HFFc6 (cell line): ENCODE measurements around the gene ATF5. TPM values are rescaled to one million over a fixed set of nuclear protein-coding genes. Genes with fewer than 3 reads are reported as not detected.

ENCODE experiments used
- DNase-seq: peaks from one replicate; pipeline ENCODE4 v3.0.0-alpha.2; 2018
- H3K27ac Mint-ChIP-seq: 2 replicates; pipeline ENCODE4 v1.8.0; 2020; ENCODE audit warnings: mild to moderate bottlenecking, mixed read lengths
- H3K27me3 Mint-ChIP-seq: 2 replicates; pipeline ENCODE4 v1.8.0; 2021; ENCODE audit warnings: mild to moderate bottlenecking, moderate library complexity, mixed read lengths; ENCODE audit not compliant: insufficient read depth
- H3K36me3 Mint-ChIP-seq: 2 replicates; pipeline ENCODE4 v1.8.0; 2021; ENCODE audit warnings: low read depth, mixed read lengths
- H3K4me1 Mint-ChIP-seq: 2 replicates; pipeline ENCODE4 v1.8.0; 2020; ENCODE audit warnings: low read depth, mixed read lengths
- H3K4me3 Mint-ChIP-seq: 2 replicates; pipeline ENCODE4 v1.8.0; 2020; ENCODE audit warnings: mild to moderate bottlenecking, moderate library complexity, mixed read lengths
- H3K9me3 Mint-ChIP-seq: 2 replicates; pipeline ENCODE4 v1.8.0; 2020; ENCODE audit warnings: mild to moderate bottlenecking, mixed read lengths
- CTCF ChIP-seq: fragments of 200-600 bp; sonication (generic); IDR thresholded peaks from 2 replicates; pipeline ENCODE4 v1.5.0; 2021; ENCODE audit warnings: antibody characterized with exemption, mild to moderate bottlenecking
- total RNA-seq, 6 experiments: library from RNA; stranded (reverse); fragmentation: NEBNext Ultra II Directional; extraction: Animal tissue kit (Norgen Biotek cat#: 25700); gene quantifications; 2 replicates in 1 of 6; 3 replicates in 5 of 6; pipeline ENCODE4 v1.2.3, GENCODE V29; 2021

The ATF5 gene
- total RNA-seq, 6 experiments from 2014 or later = 38.2 to 44.4 (median 41.2) TPM

- no peak for TF ChIP-seq CTCF
- no peaks in the 10 kb centered on the region for H3K4me1 Mint-ChIP-seq
- peaks cover 44% of the 10 kb centered on the region for H3K36me3 Mint-ChIP-seq
- peaks cover 4% of the 10 kb centered on the region for H3K27me3 Mint-ChIP-seq
- H3K27ac Mint-ChIP-seq = no peak overlapping the region
- DNase-seq = no peak
- no peaks in the 10 kb centered on the region for H3K9me3 Mint-ChIP-seq
- H3K4me3 Mint-ChIP-seq = no peak overlapping the region
These were observed 20.3 kb upstream of the ATF5 start for GRCh38 chr19:49908480-49909420.

GRCh38 chr19:49910179-49910578 is 18.8 kb upstream of the ATF5 start:
- no peak for DNase-seq
- H3K27me3 Mint-ChIP-seq = peaks cover 4% of the 10 kb centered on the region
- no peak overlapping the region for H3K4me3 Mint-ChIP-seq
- H3K9me3 Mint-ChIP-seq = no peaks in the 10 kb centered on the region
- TF ChIP-seq CTCF = no peak
- no peaks in the 10 kb centered on the region for H3K4me1 Mint-ChIP-seq
- peaks cover 53% of the 10 kb centered on the region for H3K36me3 Mint-ChIP-seq
- no peak overlapping the region for H3K27ac Mint-ChIP-seq

- H3K36me3 Mint-ChIP-seq = peaks cover 58% of the 10 kb centered on the region
These were observed 17.4 kb upstream of the ATF5 start for GRCh38 chr19:49911381-49912145.

GRCh38 chr19:49912965-49913685 is 15.9 kb upstream of the ATF5 start:
- Mint-ChIP-seq H3K4me1 (no peaks in the 10 kb centered on the region), H3K9me3 (no peaks in the 10 kb centered on the region; the same call in 1 of the 2 replicates), H3K36me3 (peaks cover 56% of the 10 kb centered on the region), H3K4me3 (no peak overlapping the region), H3K27ac (no peak overlapping the region), H3K27me3 (peaks cover 2% of the 10 kb centered on the region)
- TF ChIP-seq CTCF = no peak
- no peak for DNase-seq

More at GRCh38 chr19:49911381-49912145, 17.4 kb upstream of the ATF5 start:
- Mint-ChIP-seq H3K9me3 (no peaks in the 10 kb centered on the region), H3K27me3 (peaks cover 4% of the 10 kb centered on the region), H3K4me3 (no peak overlapping the region), H3K27ac (peak overlapping the region; percentile 31; the same call in 1 of the 2 replicates), H3K4me1 (no peaks in the 10 kb centered on the region)
- DNase-seq = no peak
- no peak for TF ChIP-seq CTCF

GRCh38 chr19:49913720-49914119 is 15.3 kb upstream of the ATF5 start:
- no peak for DNase-seq
- H3K36me3 Mint-ChIP-seq = peaks cover 51% of the 10 kb centered on the region
- no peak overlapping the region for H3K27ac Mint-ChIP-seq
- H3K27me3 Mint-ChIP-seq = peaks cover 2% of the 10 kb centered on the region
- no peaks in the 10 kb centered on the region for H3K4me1 Mint-ChIP-seq
- H3K9me3 Mint-ChIP-seq = no peaks in the 10 kb centered on the region; the same call in 1 of the 2 replicates
- no peak overlapping the region for H3K4me3 Mint-ChIP-seq
- no peak for TF ChIP-seq CTCF
